Stimulated activated CD4-positive, alpha-beta T cell treated with anti-CD3 and anti-CD28 coated beads, Interleukin-2, amount 100 ng/mL, for 48 hours (primary cell): ENCODE data around the gene MAGIX.

ENCODE experiments used
- DNase-seq, 2 donors: peaks; one replicate each; pipeline ENCODE4 v3.0.0-alpha.2; 2020

MAGIX gene

DNA sequence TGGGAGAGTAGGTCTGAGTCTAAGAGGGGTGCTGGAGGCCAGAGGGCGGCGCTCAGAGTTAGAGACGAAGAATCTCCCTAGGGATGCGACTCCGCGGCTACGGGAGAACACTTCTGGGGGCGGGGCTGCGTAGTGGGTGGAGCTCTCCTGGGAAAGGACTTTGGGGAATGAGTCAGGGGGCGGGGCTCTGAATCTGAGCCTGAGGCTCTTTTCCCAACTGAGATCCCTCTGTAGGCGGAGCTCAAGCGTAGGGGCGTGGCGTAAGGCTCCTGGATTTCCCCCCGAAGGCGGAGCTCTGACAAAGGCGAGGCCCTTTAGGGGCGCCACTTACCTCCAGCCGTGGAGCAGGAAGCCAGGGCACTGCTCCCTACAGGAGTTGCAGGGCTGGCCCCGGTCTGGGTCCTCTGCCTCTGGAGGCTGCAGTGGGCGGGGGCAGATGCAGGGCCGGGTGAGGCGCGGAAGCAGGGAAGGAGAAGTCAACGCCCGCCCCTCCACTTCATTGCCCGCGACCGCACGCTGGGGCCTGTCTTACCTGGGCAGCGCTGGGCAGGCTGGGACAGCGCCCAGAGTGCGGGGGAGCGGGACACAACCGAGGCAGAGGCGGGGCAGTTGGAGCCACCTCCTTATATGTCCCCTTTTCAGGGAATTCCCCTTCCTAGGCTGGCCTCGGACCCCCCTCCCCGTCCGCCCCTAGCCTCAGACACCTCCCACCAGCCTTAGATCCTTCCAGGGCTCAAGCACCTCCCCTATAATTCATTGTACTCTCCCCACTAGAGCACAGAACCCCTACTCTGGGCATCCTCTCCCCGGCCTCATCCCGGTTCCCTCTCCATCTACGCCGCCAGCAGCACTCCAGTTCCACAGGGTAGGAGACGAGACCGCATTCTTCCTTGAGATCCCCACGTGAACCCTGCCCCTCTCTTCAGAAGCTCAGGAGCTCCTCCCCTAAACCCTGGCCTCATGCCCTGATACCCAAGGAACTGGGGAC lies 22.0 kb downstream of the MAGIX start:
- no peak for DNase-seq

DNA sequence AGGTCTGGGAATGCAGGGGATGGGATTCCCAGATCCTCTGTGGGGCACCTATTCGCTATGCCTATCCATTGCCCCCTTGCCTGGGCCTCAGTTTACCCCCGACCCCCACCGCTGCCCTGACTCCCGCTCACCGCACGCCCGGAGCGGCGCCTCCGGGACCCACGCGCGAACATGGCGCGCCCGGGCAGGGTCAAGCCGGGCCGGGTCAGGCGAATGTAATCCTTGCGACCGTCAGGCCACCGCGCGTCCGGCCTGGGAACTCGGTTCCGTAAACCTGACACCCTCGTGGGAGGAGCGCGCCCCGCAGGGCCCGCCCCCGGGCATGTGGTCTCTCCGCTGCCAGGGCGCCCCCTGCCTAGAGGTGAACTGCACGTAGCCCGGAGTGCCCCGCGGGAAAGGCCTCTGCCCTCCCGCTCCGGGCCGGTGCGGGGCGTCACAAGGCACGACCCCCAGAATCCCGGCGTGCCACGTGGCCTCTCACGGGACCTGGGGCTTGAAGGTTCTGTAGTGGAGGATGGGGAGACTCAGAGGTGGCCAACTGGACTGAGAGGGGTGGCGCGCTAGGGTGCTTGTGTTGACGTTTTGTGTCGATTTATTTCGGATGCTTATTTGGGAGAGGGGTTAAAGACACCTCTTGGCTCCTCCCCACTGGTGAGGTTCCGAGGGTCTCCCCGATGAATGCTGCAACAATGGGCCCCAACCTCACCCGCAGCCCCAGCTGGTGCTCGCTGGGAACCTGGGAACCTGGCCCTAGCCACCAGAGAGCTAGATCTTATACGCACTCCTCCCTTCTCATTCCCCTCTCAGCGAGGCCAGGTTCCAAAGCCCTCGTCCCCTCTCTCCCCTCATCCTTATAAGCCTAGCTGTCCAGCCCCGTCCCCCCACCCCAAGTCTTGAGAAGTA lies 23.8 kb downstream of the MAGIX start, which contains the start of gene PRICKLE3:
PRICKLE3 (minus strand) TSS at position 249 of the 903 bp plus-strand sequence; CDS start at position 173, 76 bp downstream.
- DNase-seq: peak; percentile 56 to 61

DNA sequence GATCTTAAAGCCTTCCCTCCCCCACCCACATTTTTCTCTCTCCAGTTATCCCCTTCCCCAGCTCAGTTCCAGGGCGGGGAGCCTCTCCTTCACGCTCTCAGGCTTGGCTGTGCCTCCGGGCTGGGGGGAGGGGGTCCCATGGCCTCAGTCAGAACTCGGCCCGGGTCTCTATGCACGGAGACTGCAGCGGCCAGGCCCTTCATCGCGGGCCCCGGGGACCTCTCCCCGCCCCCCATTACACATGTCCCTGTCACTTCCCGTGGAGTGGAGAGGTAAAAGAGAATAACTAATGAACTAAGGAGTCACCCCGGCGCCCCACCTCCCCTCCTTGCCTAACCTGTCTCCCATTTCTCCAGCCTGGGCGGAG lies 24.5 kb downstream of the MAGIX start:
- DNase-seq: no peak

DNA sequence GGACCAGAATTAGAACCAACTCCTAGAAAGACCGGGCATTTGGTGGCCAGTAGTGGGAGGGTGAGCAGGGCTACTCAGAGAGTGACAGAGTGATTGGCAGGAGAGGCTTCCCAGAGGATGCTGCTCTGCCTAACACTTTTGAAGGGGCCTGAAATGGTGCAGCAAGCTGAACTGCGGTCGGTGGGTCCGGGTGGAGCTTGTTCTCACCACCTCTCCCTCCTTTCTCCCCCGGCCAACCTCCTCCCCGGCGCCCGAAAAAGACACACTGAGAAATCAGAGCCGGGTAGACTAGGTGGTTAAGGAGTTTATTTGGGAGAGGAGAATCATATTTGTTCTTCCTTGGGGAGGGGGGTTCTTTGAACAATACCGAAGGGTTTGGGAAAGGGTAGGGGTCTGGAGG lies 25.0 kb downstream of the MAGIX start:
- no peak for DNase-seq

DNA sequence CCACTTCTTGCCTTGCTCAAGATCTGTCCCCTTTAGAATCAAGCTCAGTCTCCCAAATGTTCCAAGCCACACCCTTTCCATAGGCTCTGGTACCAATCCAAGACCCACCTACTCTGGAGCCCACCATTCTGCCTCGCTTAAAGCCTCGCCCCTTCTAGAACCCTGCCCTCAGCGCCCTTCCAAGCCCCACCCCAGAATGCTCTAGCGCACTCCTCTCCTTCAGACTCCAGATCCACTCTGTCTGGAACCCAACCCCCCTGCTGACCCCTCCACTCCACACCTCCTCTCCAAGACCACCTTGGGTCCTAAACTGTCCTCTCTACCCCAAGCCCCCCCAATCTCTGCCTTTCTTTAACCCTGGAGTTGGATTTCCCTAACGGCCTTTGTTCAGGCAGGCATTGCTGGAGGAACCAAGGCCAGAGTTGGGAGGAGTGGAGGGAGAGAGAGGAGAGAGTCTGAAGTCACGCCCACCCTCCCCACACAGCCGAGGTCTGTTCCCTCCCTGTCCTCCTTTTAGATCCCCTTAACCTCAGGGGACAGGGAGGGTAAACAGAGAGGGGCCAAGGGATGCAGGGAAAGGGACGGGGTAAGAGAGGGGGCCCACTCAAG lies 26.0 kb downstream of the MAGIX start:
- DNase-seq: no peak

DNA sequence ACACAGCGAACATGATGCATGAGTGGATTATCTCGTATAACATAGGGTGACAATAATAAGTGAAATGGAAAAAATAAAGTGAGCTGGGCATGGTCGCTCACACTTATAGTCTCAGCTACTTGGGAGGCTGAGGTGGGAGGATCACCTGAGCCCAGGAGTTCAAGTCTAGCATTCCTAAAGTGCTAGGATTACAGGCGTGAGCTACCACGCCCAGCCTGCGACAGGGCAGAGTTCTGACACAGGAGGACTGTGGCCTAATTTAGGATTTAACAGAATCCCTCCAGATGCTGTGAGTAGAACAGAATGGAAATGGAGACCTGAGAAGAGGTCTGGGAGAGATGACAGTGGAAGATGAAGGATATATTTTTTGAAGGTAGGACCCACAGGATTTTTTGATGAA lies 27.0 kb downstream of the MAGIX start:
- no peak for DNase-seq

DNA sequence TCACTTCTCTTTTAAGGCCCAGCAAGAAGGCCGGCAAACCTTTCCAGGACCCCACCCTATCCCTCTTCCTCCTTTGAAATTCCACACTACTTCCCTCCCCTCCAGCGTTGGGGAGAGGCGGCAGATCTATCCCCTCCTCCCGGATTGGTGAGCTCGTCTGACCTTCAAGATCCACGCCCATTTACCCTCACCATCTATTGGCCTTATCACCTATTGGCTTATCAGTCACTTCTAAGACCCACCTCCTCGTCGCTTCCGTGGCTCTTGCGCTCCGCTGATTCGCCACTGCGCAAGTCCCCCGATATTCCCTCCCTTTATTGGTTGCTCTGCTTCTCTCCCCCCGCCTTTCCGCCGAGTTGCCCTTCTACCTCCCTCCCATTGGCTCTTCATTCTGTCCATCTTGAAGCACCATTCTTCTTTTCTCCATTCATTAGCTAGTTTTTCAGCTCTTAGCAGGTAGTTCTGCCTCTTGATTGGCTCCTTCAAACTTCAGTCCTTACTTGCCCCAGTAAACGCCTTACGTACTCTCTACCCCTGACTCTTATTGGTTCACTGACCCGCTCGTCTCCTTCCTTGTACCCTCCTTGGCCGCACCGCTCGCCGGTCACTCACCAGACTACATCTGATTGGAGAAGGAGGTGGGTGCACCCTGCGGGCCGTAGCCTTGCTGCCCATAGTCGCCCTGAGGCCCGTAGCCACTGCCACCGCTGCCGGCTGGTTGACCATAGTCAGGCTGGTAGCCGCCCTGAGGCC lies 28.4 kb downstream of the MAGIX start:
- DNase-seq: peak; percentile 68

DNA sequence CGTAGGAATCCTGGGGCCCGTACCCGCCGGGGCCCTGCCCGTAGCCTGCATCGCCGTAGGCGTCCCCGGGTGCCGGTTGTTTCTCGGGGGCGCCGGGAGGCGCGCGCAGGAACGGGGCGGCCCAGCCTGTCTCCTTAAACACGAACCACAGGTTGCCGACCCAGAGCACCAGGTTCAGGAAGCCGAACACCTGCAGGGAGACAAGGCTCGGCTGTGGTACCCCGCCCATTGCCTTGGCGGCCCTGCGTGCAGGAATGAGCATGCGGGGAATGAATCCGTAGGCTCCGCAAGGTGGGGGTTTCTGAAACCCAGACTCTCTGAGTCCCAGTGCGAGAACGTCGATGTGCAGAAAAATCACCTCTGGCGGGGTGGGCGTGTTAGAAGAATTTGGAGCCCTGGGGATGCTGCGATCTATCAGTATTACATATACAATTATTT lies 29.0 kb downstream of the MAGIX start:
- DNase-seq: no peak

DNA sequence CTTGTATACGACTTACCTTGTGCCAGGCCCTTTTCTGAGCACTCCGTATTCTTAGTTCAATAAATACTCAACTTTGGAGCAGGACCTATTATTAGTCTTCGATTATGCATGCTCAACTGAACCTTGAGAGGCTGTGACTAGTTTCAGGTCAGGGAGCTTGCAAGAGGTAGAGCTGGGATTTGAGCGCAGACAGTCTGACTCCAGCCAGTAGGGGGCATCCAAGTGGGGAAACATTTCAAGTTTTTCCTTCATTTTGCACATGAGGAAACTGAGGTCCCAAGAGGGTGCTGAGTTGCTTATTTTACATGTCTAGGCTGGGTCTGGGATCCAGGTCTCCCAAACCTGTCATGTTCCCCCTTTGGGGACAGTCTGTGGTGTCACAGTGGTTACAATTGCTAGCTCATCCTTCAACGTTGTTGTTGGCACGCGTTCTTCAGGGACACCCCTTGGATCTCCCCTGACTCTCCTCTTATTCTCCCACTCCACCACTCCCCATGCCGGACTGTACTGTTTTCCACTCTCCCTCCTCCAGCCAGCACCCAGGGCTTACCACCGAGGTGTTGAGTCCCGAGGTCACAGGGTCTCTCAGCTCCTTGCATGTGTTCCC lies 30.3 kb downstream of the MAGIX start:
- DNase-seq: peak in 1 of 2 donors; percentile 42

DNA sequence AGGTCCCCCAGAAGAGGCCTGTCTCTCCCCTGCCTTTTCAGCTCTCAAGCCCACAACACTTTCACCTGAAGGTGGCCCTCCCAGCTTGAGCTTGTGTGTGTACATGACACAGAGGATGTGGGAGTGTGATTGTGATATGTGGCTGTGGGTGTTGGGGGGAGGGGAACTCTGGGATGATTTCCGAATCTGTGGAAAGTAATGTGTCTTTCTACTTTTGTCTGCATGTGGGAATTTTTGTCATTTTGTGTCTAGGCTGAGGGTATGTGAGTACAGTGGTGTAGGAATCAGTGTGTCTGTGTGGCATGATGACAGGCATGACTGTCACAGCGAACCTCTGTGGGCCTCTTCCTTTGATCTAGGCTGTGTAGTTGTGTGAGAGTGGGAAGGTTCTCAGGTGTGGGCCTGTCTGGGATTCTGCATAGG lies 31.0 kb downstream of the MAGIX start:
- no peak for DNase-seq

DNA sequence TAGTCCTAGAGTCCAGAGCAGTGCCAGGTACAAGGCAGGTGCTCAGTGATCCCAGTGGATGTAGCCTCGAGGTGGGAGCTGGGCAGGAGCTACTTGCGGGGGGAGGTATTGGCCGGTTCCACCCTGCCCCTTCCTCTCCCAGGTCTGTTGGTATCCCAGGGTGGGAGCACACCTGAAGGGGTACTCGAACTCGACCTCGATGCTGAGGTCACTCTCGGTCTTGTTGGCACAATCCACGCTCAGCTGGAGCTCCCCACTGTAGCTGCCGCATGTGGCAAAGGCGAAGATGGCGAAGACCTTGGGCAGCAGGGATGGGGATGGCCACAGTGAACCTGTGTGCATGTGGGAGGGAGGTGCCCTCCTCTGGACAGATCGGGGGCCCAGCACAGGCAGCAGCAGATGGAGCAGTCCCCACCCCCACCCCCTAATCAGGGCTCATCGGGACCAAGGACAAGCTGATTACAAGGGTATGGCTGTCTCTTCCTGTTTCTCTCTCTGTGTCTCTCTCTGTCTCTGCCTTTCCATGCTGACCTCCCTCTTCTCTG lies 35.1 kb downstream of the MAGIX start:
- DNase-seq: no peak

DNA sequence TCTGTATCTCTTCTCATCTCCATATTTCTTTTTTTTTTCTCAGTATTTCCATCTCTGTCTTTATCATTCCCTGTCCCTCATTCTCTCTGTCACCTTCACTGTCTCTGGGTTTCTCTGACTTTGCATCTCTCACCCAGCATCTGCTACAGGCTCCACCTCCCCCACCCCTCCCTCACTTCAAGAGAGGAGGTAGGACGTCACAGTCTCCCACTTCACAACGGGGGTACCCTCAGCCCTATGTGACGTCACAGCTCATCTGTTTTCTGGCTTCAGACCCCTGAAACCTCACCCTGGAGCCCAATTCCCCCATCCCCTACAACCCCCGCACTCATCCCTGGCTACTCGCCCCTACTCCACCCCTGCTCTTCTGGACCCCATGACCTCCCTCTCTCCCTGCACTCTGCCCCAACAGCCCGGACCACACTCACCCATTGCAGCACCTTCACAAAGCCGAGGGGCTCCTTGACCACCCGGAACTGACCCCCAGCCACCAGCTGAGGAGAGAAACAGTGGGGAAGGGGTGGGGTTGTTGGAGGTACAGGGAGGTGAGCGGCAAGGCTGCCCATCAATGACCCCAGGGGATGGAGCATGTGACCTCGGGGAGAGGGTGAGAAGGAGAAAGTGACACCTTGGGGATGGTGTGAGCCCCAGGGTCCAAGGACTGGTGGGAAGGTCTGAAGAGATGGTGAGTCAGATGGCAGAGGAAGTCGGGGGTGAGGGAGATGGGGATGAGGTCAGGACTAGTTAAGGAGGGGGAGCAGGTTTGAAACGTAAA lies 36.2 kb downstream of the MAGIX start:
- no peak for DNase-seq

DNA sequence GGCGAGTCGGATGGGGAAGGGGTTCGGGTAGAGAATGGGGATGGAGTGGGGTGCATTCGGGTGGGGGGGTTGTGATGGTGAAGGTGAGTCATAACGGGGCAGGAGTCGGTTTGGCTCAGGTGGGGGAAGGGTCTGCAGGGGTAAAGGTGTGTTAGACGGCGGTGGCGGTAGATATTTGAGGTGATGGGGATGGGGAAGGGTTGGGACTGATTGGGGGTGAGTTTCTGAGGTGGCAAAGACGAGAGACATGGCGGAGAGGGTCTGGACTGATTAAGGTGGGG lies 36.7 kb downstream of the MAGIX start:
- DNase-seq: no peak

DNA sequence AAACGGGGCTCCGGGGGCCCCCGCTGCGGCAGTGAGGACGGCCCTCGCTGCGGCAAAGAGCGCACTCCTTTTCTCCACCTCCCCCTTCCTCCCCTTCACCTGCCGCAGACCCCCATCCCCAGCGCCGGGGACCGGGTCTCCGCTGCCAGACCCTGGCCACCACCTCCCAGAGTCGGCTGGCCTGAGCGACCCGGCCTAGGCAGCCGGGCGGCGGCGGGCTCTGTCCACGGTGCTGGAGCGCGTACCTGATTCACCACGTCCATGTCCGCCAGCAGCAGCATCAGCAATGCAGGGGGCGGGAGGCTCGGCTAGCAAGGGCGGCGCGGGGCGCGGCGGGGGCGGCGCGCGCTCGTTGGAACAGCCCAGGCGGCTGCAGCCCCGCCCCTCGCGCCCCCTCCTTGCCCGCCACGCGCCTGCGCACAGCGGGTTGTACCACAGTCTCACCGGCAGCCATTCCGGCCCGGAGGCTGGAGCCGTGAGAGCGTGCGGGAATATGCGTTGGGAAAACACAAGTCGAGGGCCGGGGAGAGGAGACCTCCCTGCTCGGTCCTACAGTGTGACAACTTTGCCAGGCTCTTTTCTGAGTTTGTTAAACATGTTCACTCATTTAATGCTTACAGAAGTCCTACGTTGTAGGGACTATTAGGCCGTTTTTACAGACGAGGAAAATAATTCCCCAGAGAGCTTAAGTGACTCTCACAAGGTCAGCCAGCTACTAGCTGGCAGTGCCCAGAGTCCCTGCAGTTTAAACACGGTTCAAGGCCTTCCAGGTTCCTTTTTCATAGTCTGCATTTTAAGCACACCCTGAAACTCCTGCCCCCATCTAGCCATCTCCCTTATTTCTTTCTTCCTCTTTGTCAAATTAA lies 37.6 kb downstream of the MAGIX start, which contains the start of gene SYP:
SYP (minus strand) TSS at position 288 of the 866 bp plus-strand sequence; CDS start at position 281, 7 bp downstream.
- DNase-seq: peak; percentile 79 to 85

DNA sequence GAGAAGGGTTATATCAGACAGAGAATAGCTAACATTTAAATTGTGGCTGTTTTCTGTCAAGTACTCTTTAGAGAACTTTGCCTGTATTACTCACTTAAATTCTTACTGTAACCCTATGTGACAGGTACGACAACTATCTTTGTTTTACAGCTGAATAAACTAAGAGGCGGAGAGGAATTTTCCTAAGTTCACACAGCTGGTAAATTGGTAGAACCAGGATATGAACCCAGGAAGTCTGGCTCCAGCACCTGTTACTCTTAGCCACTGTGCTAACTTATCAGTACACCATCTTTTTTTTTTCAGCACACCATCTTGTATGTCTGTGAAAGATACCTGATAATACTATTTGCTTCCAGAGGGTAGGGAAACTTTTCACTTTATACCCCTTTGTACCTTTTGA lies 39.5 kb downstream of the MAGIX start:
- DNase-seq: no peak

DNA sequence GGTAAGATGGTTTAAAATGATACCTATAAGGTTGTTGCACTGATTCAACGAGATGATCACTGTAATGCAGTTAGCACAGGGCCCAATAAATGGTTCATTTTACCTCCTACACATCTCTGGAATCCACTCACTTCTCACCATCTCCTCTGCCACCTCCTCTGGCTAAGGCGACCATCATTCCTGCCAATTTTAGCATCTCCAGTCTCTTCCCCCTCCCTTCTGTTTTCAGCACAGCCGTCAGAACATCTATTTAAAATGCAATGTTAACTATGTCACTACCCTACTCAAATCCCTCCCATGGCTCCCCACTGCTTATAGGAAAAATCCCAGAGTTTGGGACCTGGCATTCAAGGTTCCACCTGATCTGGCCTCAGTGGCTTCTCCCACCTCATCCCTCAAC lies 41.0 kb downstream of the MAGIX start:
- no peak for DNase-seq

DNA sequence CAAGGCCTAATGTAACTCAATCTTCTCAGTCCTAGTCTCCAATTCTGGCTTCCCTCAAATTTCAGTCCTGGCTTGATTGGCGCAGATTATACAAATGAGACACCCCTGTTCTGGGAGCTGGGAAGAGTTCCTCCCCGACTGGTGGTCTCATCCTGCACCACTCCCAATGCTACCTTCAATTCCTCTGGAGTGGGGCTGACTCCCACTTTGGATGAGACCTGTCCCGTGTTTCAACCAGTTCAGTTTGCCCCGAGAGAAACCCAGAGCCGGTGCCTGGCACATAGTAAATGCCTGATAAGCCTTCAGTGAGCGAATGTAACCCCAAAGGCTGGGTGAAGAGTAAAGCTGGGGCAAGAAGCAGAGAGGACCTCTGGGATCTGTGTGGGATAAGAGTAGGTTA lies 41.5 kb downstream of the MAGIX start:
- no peak for DNase-seq

DNA sequence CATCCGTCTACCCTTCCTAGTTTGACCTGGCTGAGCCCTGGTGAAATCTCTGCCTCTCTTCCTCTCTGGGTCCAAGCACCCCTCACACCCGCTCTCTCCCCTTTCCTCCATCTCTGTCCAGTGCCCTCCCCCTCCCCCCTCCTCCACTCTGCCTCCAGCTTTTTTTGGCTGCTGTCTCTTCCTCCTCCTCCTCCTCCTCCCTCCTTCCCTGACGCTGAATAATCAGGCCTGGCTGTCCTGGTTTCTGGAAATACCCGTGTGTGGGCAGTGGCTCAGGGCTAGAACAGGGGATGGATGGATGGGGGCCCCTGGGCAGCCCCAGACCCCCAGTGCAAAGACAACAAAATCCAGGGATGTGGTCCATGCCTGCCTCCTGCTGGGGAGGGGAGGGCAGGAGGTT lies 42.2 kb downstream of the MAGIX start:
- DNase-seq: no peak

DNA sequence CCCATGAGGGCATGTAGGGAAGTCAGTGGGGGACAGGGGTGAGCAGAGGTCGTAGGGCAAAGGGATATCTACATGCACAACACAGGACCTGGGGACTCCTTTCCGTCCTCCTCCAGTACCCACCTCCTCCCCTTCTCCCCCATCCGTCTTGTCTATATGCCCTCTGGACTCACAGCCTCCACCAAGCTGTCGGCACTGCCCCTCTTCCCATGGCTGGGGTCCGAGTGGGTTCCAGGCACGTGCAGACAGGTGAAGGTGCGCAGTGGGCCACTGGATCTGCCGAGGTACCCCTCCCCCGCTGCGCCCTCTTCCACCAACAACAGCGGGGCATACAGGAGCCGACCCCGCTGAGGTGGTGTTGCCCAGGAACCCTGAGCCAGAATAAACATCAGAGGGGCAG lies 42.9 kb downstream of the MAGIX start:
- no peak for DNase-seq

DNA sequence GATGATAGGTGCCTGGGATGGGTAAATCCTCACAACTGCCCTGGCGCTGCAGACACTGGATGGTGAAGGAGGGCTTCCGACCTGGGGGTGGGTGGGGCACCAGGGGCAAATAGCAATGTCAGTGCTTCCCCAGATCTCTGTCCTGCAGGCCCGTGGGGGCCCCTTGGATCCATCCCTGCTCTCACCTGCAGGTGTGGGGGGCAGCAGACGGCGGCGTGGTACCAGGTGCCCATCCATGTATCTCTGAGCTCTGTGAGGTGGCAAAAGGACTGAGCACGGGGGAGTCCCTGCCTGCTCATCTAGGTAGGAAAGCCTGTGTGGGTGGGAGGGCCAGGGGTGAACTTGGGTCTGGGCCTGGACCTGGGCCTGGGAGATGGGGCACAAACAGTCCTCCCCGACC lies 44.0 kb downstream of the MAGIX start:
- DNase-seq: no peak
